K562 (cell line): ENCODE measurements around the gene RHBDL3. TPM values are rescaled to one million over a fixed set of nuclear protein-coding genes. Genes with fewer than 3 reads are reported as not detected.

Experiments
- ATAC-seq: fragments of 200-7000 bp; cut with Tn5 transposase; 3 replicates; pipeline ENCODE4 v1.9.1; 2020; ENCODE audit warnings: moderate library complexity
- BruUV-seq: library from RNA; stranded (reverse); fragments of 400-500 nt; replicated peaks from 2 replicates; lab custom pipeline; 2021; lab: Mats Ljungman, UMichigan
- CTCF ChIA-PET: fragments of 300-600 bp; formaldehyde crosslinking; extraction: SDS; loops from one replicate; lab custom pipeline; 2021; ENCODE audit warnings: low intra/inter-chr PET ratio; lab: Yijun Ruan, JAX
- POLR2A ChIA-PET: fragments of 300-600, 350-650 bp; sonication (Branson Sonifier 250); formaldehyde crosslinking; extraction: SDS; loops from one replicate; lab custom pipeline; 2021; ENCODE audit warnings: antibody characterized with exemption, inconsistent platforms; lab: Yijun Ruan, JAX
- DNase-seq, 4 experiments: peaks; one replicate each; pipeline versions ENCODE4 v3.0.0 to v3.0.0-alpha.2; 2011 to 2018; ENCODE audit warnings: low spot score in 3 of 4, mixed read lengths in 3 of 4; ENCODE audit errors: extremely low read depth in 1 of 4
- FAIRE-seq: peaks from 2 replicates; lab custom pipeline; 2011; peaks lifted over from hg19 to GRCh38; lab: Jason Lieb, UNC
- H2AFZ ChIP-seq: 2 replicates; pipeline ENCODE4 v1.6.0; 2011; ENCODE audit warnings: low read depth, low read length, control low read depth, inconsistent platforms
- H3K27ac ChIP-seq: fragments of 200-600 bp; 3 replicates; pipeline ENCODE4 v1.8.0; 2011; ENCODE audit warnings: low read depth, mild to moderate bottlenecking, control low read depth, inconsistent platforms, low read length, moderate library complexity, mixed read lengths; ENCODE audit errors: extremely low read depth
- H3K27me3 ChIP-seq, 2 experiments: fragments of 300-600 bp in 1 of 2; 2 replicates in 1 of 2; 3 replicates in 1 of 2; pipeline versions ENCODE4 v1.6.0 to v1.8.0; 2011; ENCODE audit warnings: inconsistent platforms in 2 of 2, low read length in 2 of 2, mild to moderate bottlenecking in 1 of 2, mixed read lengths in 1 of 2, moderate library complexity in 1 of 2; ENCODE audit not compliant: control insufficient read depth in 2 of 2, insufficient read depth in 2 of 2
- H3K36me3 ChIP-seq: fragments of 300-600 bp; 3 replicates; pipeline ENCODE4 v1.8.0; 2011; ENCODE audit warnings: mild to moderate bottlenecking, low read length, inconsistent platforms; ENCODE audit not compliant: control insufficient read depth, insufficient read depth
- H3K4me1 ChIP-seq, 2 experiments: fragments of 200-600 bp in 1 of 2; replicated peaks in 1 of 2; 2 replicates in 1 of 2; 3 replicates in 1 of 2; pipeline versions ENCODE4 v1.5.1 to v1.8.0; 2011; ENCODE audit warnings: inconsistent platforms in 2 of 2, low read length in 2 of 2, mild to moderate bottlenecking in 1 of 2, mixed read lengths in 1 of 2, moderate library complexity in 1 of 2; ENCODE audit not compliant: control insufficient read depth in 2 of 2, insufficient read depth in 2 of 2
- H3K4me2 ChIP-seq: 2 replicates; pipeline ENCODE4 v1.6.1; 2011; ENCODE audit warnings: low read length, control low read depth, inconsistent platforms, mixed read lengths; ENCODE audit not compliant: insufficient read depth
- H3K4me3 ChIP-seq: fragments of 200-600 bp; sonication (generic), shearing (Covaris generic); 2 replicates; pipeline ENCODE4 v1.5.1; 2016; ENCODE audit warnings: control low read depth, inconsistent platforms
- H3K79me2 ChIP-seq: fragments of 200-600 bp; 3 replicates; pipeline ENCODE4 v1.8.0; 2011; ENCODE audit warnings: low read length, inconsistent platforms; ENCODE audit not compliant: control insufficient read depth, insufficient read depth
- H3K9ac ChIP-seq, 2 experiments: 2 replicates each; pipeline versions ENCODE4 v1.6.0 to v1.6.1; 2011; ENCODE audit warnings: low read depth in 2 of 2, low read length in 2 of 2, control low read depth in 1 of 2, inconsistent platforms in 1 of 2, mild to moderate bottlenecking in 1 of 2, mixed read lengths in 1 of 2; ENCODE audit not compliant: insufficient read depth in 1 of 2
- H3K9me1 ChIP-seq: one replicate; pipeline ENCODE4 v1.6.0; 2011; ENCODE audit warnings: inconsistent platforms, mild to moderate bottlenecking, low read length, moderate library complexity; ENCODE audit not compliant: control insufficient read depth, insufficient read depth
- H3K9me3 ChIP-seq: replicated peaks from 2 replicates; pipeline ENCODE4 v1.5.1; 2011; ENCODE audit warnings: low read depth, low read length, inconsistent platforms; ENCODE audit not compliant: control insufficient read depth, insufficient read depth
- H4K20me1 ChIP-seq: replicated peaks from 2 replicates; pipeline ENCODE4 v1.6.1; 2011; ENCODE audit warnings: low read length, inconsistent platforms, mixed read lengths; ENCODE audit not compliant: control insufficient read depth, insufficient read depth
- BMI1 ChIP-seq: fragments of 150-350 bp; IDR thresholded peaks from 2 replicates; pipeline ENCODE4 v1.6.1; 2014; ENCODE audit warnings: low read length
- CREM ChIP-seq: IDR thresholded peaks from 2 replicates; pipeline ENCODE4 v1.6.1; 2014; ENCODE audit warnings: antibody characterized with exemption, low read depth
- DIDO1 ChIP-seq: fragments of 450-650 bp; IDR thresholded peaks from 2 replicates; pipeline ENCODE4 v1.6.1; 2016; ENCODE audit warnings: low read depth, missing biosample characterization, missing genetic modification characterization
- EP300 ChIP-seq: IDR thresholded peaks from 2 replicates; pipeline ENCODE4 v1.6.1; 2012; ENCODE audit warnings: low read length, improper control_type of control experiment
- GTF2B ChIP-seq: IDR thresholded peaks from 2 replicates; pipeline ENCODE4 v1.6.1; 2011; ENCODE audit not compliant: insufficient read length; ENCODE audit errors: extremely low read depth
- MYC ChIP-seq, 2 experiments: fragments of 250-450 bp in 1 of 2; sonication (Bioruptor Pico) in 1 of 2; IDR thresholded peaks; 2 replicates each; pipeline versions ENCODE4 v1.5.1 to v1.6.1; 2012 to 2021; ENCODE audit warnings: low read depth in 2 of 2, borderline replicate concordance in 1 of 2, improper control_type of control experiment in 1 of 2, low read length in 1 of 2, mild to moderate bottlenecking in 1 of 2, moderate library complexity in 1 of 2
- NONO ChIP-seq, 2 experiments: fragments of 200-400 bp in 1 of 2; fragments of 450-650 bp in 1 of 2; formaldehyde crosslinking in 1 of 2; IDR thresholded peaks; 2 replicates each; pipeline ENCODE4 v1.6.1; 2017; ENCODE audit warnings: low read depth in 2 of 2, mild to moderate bottlenecking in 2 of 2, moderate library complexity in 2 of 2, low read length in 1 of 2
- NR3C1 ChIP-seq: sonication (generic); formaldehyde crosslinking; IDR thresholded peaks from 2 replicates; pipeline ENCODE4 v1.8.1; 2022; ENCODE audit warnings: missing genetic modification reagents
- SP2 ChIP-seq: IDR thresholded peaks from 2 replicates; pipeline ENCODE4 v1.6.1; 2011; ENCODE audit warnings: mild to moderate bottlenecking, low read depth, low read length, moderate library complexity; ENCODE audit not compliant: poor library complexity, severe bottlenecking; ENCODE audit errors: extremely low read depth
- SRSF7 ChIP-seq: fragments of 200-400 bp; formaldehyde crosslinking; optimal IDR thresholded peaks from 2 replicates; pipeline ENCODE3; 2017; ENCODE audit warnings: mild to moderate bottlenecking, low read depth, low read length
- STAT5A ChIP-seq: IDR thresholded peaks from 2 replicates; pipeline ENCODE4 v1.6.1; 2012; ENCODE audit warnings: low read length, inconsistent platforms, borderline replicate concordance
- TCF7L2 ChIP-seq: fragments of 150-350 bp; IDR thresholded peaks from 2 replicates; pipeline ENCODE4 v1.6.1; 2016; ENCODE audit warnings: low read depth, mild to moderate bottlenecking, low read length, moderate library complexity
- ZC3H8 ChIP-seq: fragments of 450-650 bp; IDR thresholded peaks from 2 replicates; pipeline ENCODE4 v1.6.1; 2017
- ZHX1 ChIP-seq: fragments of 150-350 bp; conservative IDR thresholded peaks from 2 replicates; pipeline ENCODE4 v1.6.1; 2014; ENCODE audit warnings: low read length
- ZNF583 ChIP-seq: fragments of 250-450 bp; sonication (Bioruptor Pico); IDR thresholded peaks from 2 replicates; pipeline ENCODE4 v1.4.0; 2020
- ZNF696 ChIP-seq: fragments of 250-450 bp; sonication (Bioruptor Pico); conservative IDR thresholded peaks from 2 replicates; pipeline ENCODE4 v1.4.0; 2020; ENCODE audit warnings: mild to moderate bottlenecking, moderate library complexity
- WGBS: fragments of 100-300 bp; shearing (Covaris generic); methylation state at CpG from one replicate; pipeline ENCODE4 v1.1.6; 2016; ENCODE audit warnings: low coverage, mixed read lengths; ENCODE audit not compliant: insufficient coverage; ENCODE audit errors: missing lambda C conversion rate; 5-methylcytosine and 5-hydroxymethylcytosine counted together
- in situ Hi-C: fragments of 300-500 bp; cut with MboI; formaldehyde crosslinking; loops from 4 replicates; pipeline ENCODE4 v1.15.0; 2018; ENCODE audit warnings: inconsistent platforms, mixed read lengths
- intact Hi-C: fragments of 100-400 bp; cut with micrococcal nuclease; formaldehyde crosslinking; loops from 2 replicates; pipeline ENCODE4 v1.14.2; 2022
- polyA plus RNA-seq, 8 experiments: library from polyadenylated mRNA; depleted of rRNA in 4 of 8; stranded (reverse) in 5 of 8; unstranded in 3 of 8; fragments of >200 nt; fragmentation: Nextera tagmentation in 2 of 8; fragmentation: Illumina TruSeq in 1 of 8; extraction: Ambion mirVana in 2 of 8; extraction: Trizol in 1 of 8; gene quantifications; 2 replicates each; pipeline versions ENCODE4 v1.2.1 to v1.2.3, GENCODE V29; 2011 to 2014; ENCODE audit warnings: inconsistent platforms in 1 of 8, missing spikeins in 1 of 8
- total RNA-seq, 7 experiments: library from RNA; depleted of rRNA in 6 of 7; stranded (reverse); fragments of >200 nt in 6 of 7; fragmentation: Illumina TruSeq in 2 of 7; extraction: Trizol in 2 of 7; gene quantifications; 2 replicates each; pipeline versions ENCODE4 v1.2.1 to v1.2.3, GENCODE V29; 2011 to 2021; ENCODE audit warnings: low replicate concordance in 1 of 7
- TF ChIP-seq, protein P1 (sequence below): sonication (generic); formaldehyde crosslinking; IDR thresholded peaks from 2 replicates; pipeline ENCODE4 v1.8.1; 2022; ENCODE audit warnings: missing genetic modification reagents

RHBDL3 gene
- total and polyA plus RNA-seq, 9 of the 15 experiments (the other 6 are each of a cell fraction or from before 2014, with no cell fraction given), result 0.06 to 0.31 (median 0.09) TPM; not detected in 4

DNA sequence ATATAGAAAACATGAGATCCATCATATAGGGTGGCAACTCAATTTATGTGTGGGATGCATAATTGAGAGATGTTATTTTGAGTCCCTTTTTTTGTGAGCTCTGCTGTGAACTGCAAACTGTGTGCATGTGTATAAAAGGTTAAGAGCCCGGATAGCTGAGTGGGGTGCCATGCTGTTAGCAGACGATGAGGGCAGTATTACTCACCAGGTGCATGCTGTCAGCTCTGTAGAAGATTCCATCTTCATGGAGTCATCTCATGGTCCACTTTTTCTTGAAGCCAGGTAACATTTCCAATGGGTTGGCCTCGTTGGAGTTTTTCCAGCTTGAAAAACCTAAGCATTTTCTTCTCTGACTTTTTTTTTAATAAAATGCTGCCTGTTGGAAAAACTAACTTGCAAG, 43.0 kb upstream of the RHBDL3 start (continued):
- TF ChIP-seq, protein P1, sequence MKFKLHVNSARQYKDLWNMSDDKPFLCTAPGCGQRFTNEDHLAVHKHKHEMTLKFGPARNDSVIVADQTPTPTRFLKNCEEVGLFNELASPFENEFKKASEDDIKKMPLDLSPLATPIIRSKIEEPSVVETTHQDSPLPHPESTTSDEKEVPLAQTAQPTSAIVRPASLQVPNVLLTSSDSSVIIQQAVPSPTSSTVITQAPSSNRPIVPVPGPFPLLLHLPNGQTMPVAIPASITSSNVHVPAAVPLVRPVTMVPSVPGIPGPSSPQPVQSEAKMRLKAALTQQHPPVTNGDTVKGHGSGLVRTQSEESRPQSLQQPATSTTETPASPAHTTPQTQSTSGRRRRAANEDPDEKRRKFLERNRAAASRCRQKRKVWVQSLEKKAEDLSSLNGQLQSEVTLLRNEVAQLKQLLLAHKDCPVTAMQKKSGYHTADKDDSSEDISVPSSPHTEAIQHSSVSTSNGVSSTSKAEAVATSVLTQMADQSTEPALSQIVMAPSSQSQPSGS (CRISPR knock-in tag), result no peak
- no peak for TF ChIP-seq ZC3H8
- TF ChIP-seq SP2, result no peak
- no peak for TF ChIP-seq MYC (IDR thresholded peaks at IDR 0.05; ENCODE audit: low read depth, low read length)
- TF ChIP-seq MYC (CRISPR knock-in tag; IDR thresholded peaks at IDR 0.05; ENCODE audit: borderline replicate concordance, low read depth), result no peak
- no peak for TF ChIP-seq SRSF7
- TF ChIP-seq STAT5A, result no peak
- no peak for TF ChIP-seq ZNF696 (CRISPR knock-in tag)
- no peak for TF ChIP-seq BMI1
- no peak for TF ChIP-seq DIDO1
- TF ChIP-seq NR3C1 (CRISPR knock-in tag), result no peak
- TF ChIP-seq, all 486 proteins: peak for 0

GRCh38 chr17:32223703-32224102, 41.9 kb upstream of the RHBDL3 start:
- intact Hi-C loops (no loop called here), in situ Hi-C loops (no loop called here)
- no peak overlapping the region for H2AFZ ChIP-seq
- no TSS peak for BruUV-seq
- no peaks in the 10 kb centered on the region for H3K79me2 ChIP-seq
- POLR2A ChIA-PET, result no interaction called here
- H3K9me1 ChIP-seq, result no peaks in the 10 kb centered on the region
- peaks cover 13% of the 10 kb centered on the region; the same call in 2 of the 3 replicates for H3K36me3 ChIP-seq
- H3K9me3 ChIP-seq, result no peaks in the 10 kb centered on the region
- H3K4me3 ChIP-seq, result no peak overlapping the region
- 76% methylated on average over 3 of the region's 3 CpGs for WGBS
- no peaks in the 10 kb centered on the region for H3K4me1 ChIP-seq
- CTCF ChIA-PET, result no interaction called here
- no peak for FAIRE-seq
- ATAC-seq, result no peak
- no peak overlapping the region for H3K27ac ChIP-seq
- no peaks in the 10 kb centered on the region for H3K27me3 ChIP-seq
- no peak overlapping the region for H3K4me2 ChIP-seq
- H4K20me1 ChIP-seq, result no peaks in the 10 kb centered on the region
- no peak for DNase-seq
- no peak overlapping the region for H3K9ac ChIP-seq
- TF ChIP-seq NONO (IDR thresholded peaks at IDR 0.05; ENCODE audit: low read depth in 2 of 2, low read length in 1 of 2) (no peak), EP300 (no peak), CREM (no peak), GTF2B (no peak), TCF7L2 (no peak), ZHX1 (no peak), ZNF583 (CRISPR knock-in tag) (no peak)
